ENCODE data around the gene RHCE.

Gene RHCE

DNA sequence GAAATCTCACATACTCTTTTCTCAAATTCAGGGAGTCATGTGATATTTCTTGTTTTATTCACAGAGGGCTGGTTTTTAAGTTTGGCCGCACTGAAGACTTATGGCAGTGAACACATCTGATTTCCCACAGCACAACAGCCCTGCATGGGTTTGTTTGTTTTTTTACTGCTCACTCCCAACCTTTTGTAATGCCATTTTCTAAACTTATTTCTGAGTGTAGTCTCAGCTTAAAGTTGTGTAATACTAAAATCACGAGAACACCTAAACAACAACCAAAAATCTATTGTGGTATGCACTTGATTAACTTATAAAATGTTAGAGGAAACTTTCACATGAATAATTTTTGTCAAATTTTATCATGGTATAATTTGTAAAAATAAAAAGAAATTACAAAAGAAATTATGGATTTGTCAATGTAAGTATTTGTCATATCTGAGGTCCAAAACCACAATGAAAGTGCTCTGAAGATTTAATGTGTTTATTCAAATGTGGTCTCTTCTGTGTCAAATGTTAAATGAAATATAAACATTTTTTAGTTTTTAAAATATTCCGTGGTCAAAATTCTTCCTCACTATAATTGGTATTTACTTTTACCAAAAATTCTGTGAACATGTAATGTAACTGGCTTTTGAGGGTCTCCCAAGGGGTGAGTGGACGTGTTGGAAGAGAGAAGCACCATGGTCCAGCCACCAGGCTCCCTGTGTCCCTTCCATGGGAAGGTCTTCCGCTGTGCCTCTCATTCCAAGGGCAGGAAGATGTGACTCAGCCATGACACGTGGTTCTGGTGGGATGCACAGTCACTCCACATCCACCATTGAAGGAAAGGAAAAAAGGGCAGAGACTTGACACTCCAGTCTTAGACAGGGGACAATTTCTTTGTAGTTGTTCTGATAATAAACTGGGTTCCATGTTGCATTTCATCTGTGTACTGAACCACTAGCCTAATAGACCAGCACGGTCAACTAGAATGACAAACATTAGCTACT, 59.7 kb downstream of the RHCE start:
- no peak overlapping the region for H3K4ac ChIP-seq (ENCODE audit: low read length)
- no peak overlapping the region for H4K8ac ChIP-seq (ENCODE audit: low read depth, low read length)
- no peaks in the 10 kb centered on the region for H3K9me3 ChIP-seq (replicated peaks in 1 of 2; ENCODE audit: control insufficient read depth in 2 of 2, insufficient read depth in 1 of 2, low read depth in 1 of 2, low read length in 2 of 2)
- no peaks in the 10 kb centered on the region for H3K4me1 ChIP-seq (ENCODE audit: control insufficient read depth in 2 of 2, insufficient read depth in 1 of 2, low read depth in 1 of 2, low read length in 2 of 2)
- H2BK120ac ChIP-seq (ENCODE audit: low read depth, low read length): no peak overlapping the region
- no peak overlapping the region for H3K4me3 ChIP-seq (ENCODE audit: low read length in 2 of 2)
- H2BK15ac ChIP-seq (ENCODE audit: low read length): no peak overlapping the region
- H3K9ac ChIP-seq (ENCODE audit: low read depth, low read length, poor library complexity): no peak overlapping the region
- no peak for DNase-seq (ENCODE audit: low spot score)
- H2BK5ac ChIP-seq (ENCODE audit: low read length): no peak overlapping the region
- no peak overlapping the region for H2AFZ ChIP-seq (ENCODE audit: low read length)
- no peak overlapping the region for H3K23ac ChIP-seq (ENCODE audit: low read depth, low read length, poor library complexity)
- no peak overlapping the region for H4K91ac ChIP-seq (ENCODE audit: low read depth, low read length, poor library complexity)
- no peaks in the 10 kb centered on the region for H3K27me3 ChIP-seq (ENCODE audit: control insufficient read depth in 3 of 3, insufficient read depth in 3 of 3, low read depth in 1 of 3, low read length in 3 of 3)
- H3K18ac ChIP-seq (ENCODE audit: low read length): no peak overlapping the region
- H3K14ac ChIP-seq (ENCODE audit: low read length): peak overlapping the region; percentile 9
- WGBS, 2 donors (ENCODE audit: extremely low coverage in 2 of 2, insufficient read length in 2 of 2, insufficient replicate concordance in 1 of 2): no CpG with 5 or more reads among the region's 7 CpGs
- no peak overlapping the region for H2BK12ac ChIP-seq (ENCODE audit: low read length)
- no peaks in the 10 kb centered on the region for H3K79me1 ChIP-seq (ENCODE audit: low read depth, low read length)
- H3K36me3 ChIP-seq (replicated peaks in 1 of 2; ENCODE audit: control insufficient read depth in 2 of 2, insufficient read depth in 2 of 2, low read length in 2 of 2): peaks cover 8 to 56% of the 10 kb centered on the region in 2 donors
- H2AK5ac ChIP-seq (ENCODE audit: low read depth, low read length): no peak overlapping the region
- H3K27ac ChIP-seq (replicated peaks; ENCODE audit: low read length): no peak overlapping the region
- no peak overlapping the region for H3K4me2 ChIP-seq (ENCODE audit: insufficient read depth, low read length, poor library complexity, severe bottlenecking)

GRCh38 chr1:25356848-25357247, 63.8 kb downstream of the RHCE start:
- H3K9ac ChIP-seq (ENCODE audit: low read depth, low read length, poor library complexity): no peak overlapping the region
- no peak overlapping the region for H2BK15ac ChIP-seq (ENCODE audit: low read length)
- no peak overlapping the region for H3K23ac ChIP-seq (ENCODE audit: low read depth, low read length, poor library complexity)
- H3K4me2 ChIP-seq (ENCODE audit: insufficient read depth, low read length, poor library complexity, severe bottlenecking): no peak overlapping the region
- no peak overlapping the region for H2BK120ac ChIP-seq (ENCODE audit: low read depth, low read length)
- H3K18ac ChIP-seq (ENCODE audit: low read length): no peak overlapping the region
- no peak overlapping the region for H3K4me3 ChIP-seq (ENCODE audit: low read length in 2 of 2)
- no peaks in the 10 kb centered on the region for H3K9me3 ChIP-seq (replicated peaks in 1 of 2; ENCODE audit: control insufficient read depth in 2 of 2, insufficient read depth in 1 of 2, low read depth in 1 of 2, low read length in 2 of 2)
- no peak overlapping the region for H3K4ac ChIP-seq (ENCODE audit: low read length)
- no peak overlapping the region for H2AK5ac ChIP-seq (ENCODE audit: low read depth, low read length)
- H3K27me3 ChIP-seq (ENCODE audit: control insufficient read depth in 3 of 3, insufficient read depth in 3 of 3, low read depth in 1 of 3, low read length in 3 of 3): no peaks in the 10 kb centered on the region
- H3K4me1 ChIP-seq (ENCODE audit: control insufficient read depth in 2 of 2, insufficient read depth in 1 of 2, low read depth in 1 of 2, low read length in 2 of 2): no peaks in the 10 kb centered on the region
- no peak for DNase-seq (ENCODE audit: low spot score)
- H2AFZ ChIP-seq (ENCODE audit: low read length): no peak overlapping the region
- WGBS, 2 donors (ENCODE audit: extremely low coverage in 2 of 2, insufficient read length in 2 of 2, insufficient replicate concordance in 1 of 2): no CpG with 5 or more reads among the region's 1 CpG
- H2BK5ac ChIP-seq (ENCODE audit: low read length): no peak overlapping the region
- no peak overlapping the region for H3K14ac ChIP-seq (ENCODE audit: low read length)
- H2BK12ac ChIP-seq (ENCODE audit: low read length): no peak overlapping the region
- H4K91ac ChIP-seq (ENCODE audit: low read depth, low read length, poor library complexity): no peak overlapping the region
- no peak overlapping the region for H4K8ac ChIP-seq (ENCODE audit: low read depth, low read length)
- no peaks in the 10 kb centered on the region for H3K79me1 ChIP-seq (ENCODE audit: low read depth, low read length)
- peaks cover 14 to 87% of the 10 kb centered on the region in 2 donors for H3K36me3 ChIP-seq (replicated peaks in 1 of 2; ENCODE audit: control insufficient read depth in 2 of 2, insufficient read depth in 2 of 2, low read length in 2 of 2)
- H3K27ac ChIP-seq (replicated peaks; ENCODE audit: low read length): no peak overlapping the region

GRCh38 chr1:25356441-25356840, 64.2 kb downstream of the RHCE start:
- Histone ChIP-seq H2AFZ (ENCODE audit: low read length) (no peak overlapping the region), H3K27ac (replicated peaks; ENCODE audit: low read length) (no peak overlapping the region), H2BK120ac (ENCODE audit: low read depth, low read length) (no peak overlapping the region), H3K4me3 (ENCODE audit: low read length in 2 of 2) (no peak overlapping the region), H3K79me1 (ENCODE audit: low read depth, low read length) (no peaks in the 10 kb centered on the region), H2BK5ac (ENCODE audit: low read length) (no peak overlapping the region), H4K91ac (ENCODE audit: low read depth, low read length, poor library complexity) (no peak overlapping the region), H2BK12ac (ENCODE audit: low read length) (no peak overlapping the region), H3K27me3 (ENCODE audit: control insufficient read depth in 3 of 3, insufficient read depth in 3 of 3, low read depth in 1 of 3, low read length in 3 of 3) (no peaks in the 10 kb centered on the region), H4K8ac (ENCODE audit: low read depth, low read length) (no peak overlapping the region), H3K23ac (ENCODE audit: low read depth, low read length, poor library complexity) (no peak overlapping the region), H3K4ac (ENCODE audit: low read length) (no peak overlapping the region), H3K9me3 (replicated peaks in 1 of 2; ENCODE audit: control insufficient read depth in 2 of 2, insufficient read depth in 1 of 2, low read depth in 1 of 2, low read length in 2 of 2) (no peaks in the 10 kb centered on the region), H2AK5ac (ENCODE audit: low read depth, low read length) (no peak overlapping the region), H3K18ac (ENCODE audit: low read length) (no peak overlapping the region), H3K4me1 (ENCODE audit: control insufficient read depth in 2 of 2, insufficient read depth in 1 of 2, low read depth in 1 of 2, low read length in 2 of 2) (no peaks in the 10 kb centered on the region), H3K14ac (ENCODE audit: low read length) (no peak overlapping the region), H2BK15ac (ENCODE audit: low read length) (no peak overlapping the region), H3K36me3 (replicated peaks in 1 of 2; ENCODE audit: control insufficient read depth in 2 of 2, insufficient read depth in 2 of 2, low read length in 2 of 2) (peaks cover 13 to 86% of the 10 kb centered on the region in 2 donors), H3K4me2 (ENCODE audit: insufficient read depth, low read length, poor library complexity, severe bottlenecking) (no peak overlapping the region), H3K9ac (ENCODE audit: low read depth, low read length, poor library complexity) (no peak overlapping the region)
- no peak for DNase-seq (ENCODE audit: low spot score)

- no peak overlapping the region for H3K4me3 ChIP-seq (ENCODE audit: low read length in 2 of 2)
- no peaks in the 10 kb centered on the region for H3K9me3 ChIP-seq (replicated peaks in 1 of 2; ENCODE audit: control insufficient read depth in 2 of 2, insufficient read depth in 1 of 2, low read depth in 1 of 2, low read length in 2 of 2)
- H3K14ac ChIP-seq (ENCODE audit: low read length): no peak overlapping the region
- H3K4me2 ChIP-seq (ENCODE audit: insufficient read depth, low read length, poor library complexity, severe bottlenecking): no peak overlapping the region
- no peaks in the 10 kb centered on the region for H3K27me3 ChIP-seq (ENCODE audit: control insufficient read depth in 3 of 3, insufficient read depth in 3 of 3, low read depth in 1 of 3, low read length in 3 of 3)
- no peak overlapping the region for H2AFZ ChIP-seq (ENCODE audit: low read length)
- no peak overlapping the region for H2AK5ac ChIP-seq (ENCODE audit: low read depth, low read length)
- no peak for DNase-seq (ENCODE audit: low spot score)
- H3K79me1 ChIP-seq (ENCODE audit: low read depth, low read length): no peaks in the 10 kb centered on the region
- no peak overlapping the region for H3K9ac ChIP-seq (ENCODE audit: low read depth, low read length, poor library complexity)
- H2BK5ac ChIP-seq (ENCODE audit: low read length): no peak overlapping the region
- H3K36me3 ChIP-seq (replicated peaks in 1 of 2; ENCODE audit: control insufficient read depth in 2 of 2, insufficient read depth in 2 of 2, low read length in 2 of 2): peaks cover 11 to 86% of the 10 kb centered on the region in 2 donors
- H2BK120ac ChIP-seq (ENCODE audit: low read depth, low read length): no peak overlapping the region
- no peak overlapping the region for H3K4ac ChIP-seq (ENCODE audit: low read length)
- no peak overlapping the region for H2BK15ac ChIP-seq (ENCODE audit: low read length)
- no peak overlapping the region for H3K27ac ChIP-seq (replicated peaks; ENCODE audit: low read length)
- no peak overlapping the region for H4K91ac ChIP-seq (ENCODE audit: low read depth, low read length, poor library complexity)
- H4K8ac ChIP-seq (ENCODE audit: low read depth, low read length): no peak overlapping the region
- H3K4me1 ChIP-seq (ENCODE audit: control insufficient read depth in 2 of 2, insufficient read depth in 1 of 2, low read depth in 1 of 2, low read length in 2 of 2): no peaks in the 10 kb centered on the region
- no CpG with 5 or more reads among the region's 6 CpGs for WGBS, 2 donors (ENCODE audit: extremely low coverage in 2 of 2, insufficient read length in 2 of 2, insufficient replicate concordance in 1 of 2)
- no peak overlapping the region for H2BK12ac ChIP-seq (ENCODE audit: low read length)
- no peak overlapping the region for H3K23ac ChIP-seq (ENCODE audit: low read depth, low read length, poor library complexity)
- no peak overlapping the region for H3K18ac ChIP-seq (ENCODE audit: low read length)
These were observed 64.7 kb downstream of the RHCE start for GRCh38 chr1:25355841-25356395.

All from neuronal stem cell (in vitro differentiated cells).